GM12891 (cell line): ENCODE measurements around the gene IQGAP2.

ENCODE experiments used
- DNase-seq: peaks from one replicate; pipeline ENCODE4 v3.0.0; 2011; ENCODE audit warnings: low spot score; ENCODE audit not compliant: insufficient read length
- FAIRE-seq: peaks from 2 replicates; lab custom pipeline; 2011; peaks lifted over from hg19 to GRCh38; lab: Jason Lieb, UNC
- PAX5 ChIP-seq: IDR thresholded peaks from 2 replicates; pipeline ENCODE4 v1.6.1; 2011; ENCODE audit warnings: low read length, moderate library complexity, mild to moderate bottlenecking; ENCODE audit not compliant: insufficient read depth, severe bottlenecking
- POLR2A ChIP-seq: IDR thresholded peaks from 2 replicates; pipeline ENCODE4 v1.6.1; 2011; ENCODE audit warnings: low read depth, low read length, control low read depth
- POLR2AphosphoS5 ChIP-seq: IDR thresholded peaks from 2 replicates; pipeline ENCODE4 v1.6.1; 2011; ENCODE audit warnings: low read depth, low read length, control low read depth
- POU2F2 ChIP-seq: IDR thresholded peaks from 2 replicates; pipeline ENCODE4 v1.6.1; 2011; ENCODE audit warnings: low read depth, mild to moderate bottlenecking, control low read depth, low read length, moderate library complexity
- SPI1 ChIP-seq: IDR thresholded peaks from 2 replicates; pipeline ENCODE4 v1.6.1; 2011; ENCODE audit warnings: low read depth, low read length, control low read depth
- TAF1 ChIP-seq: IDR thresholded peaks from 2 replicates; pipeline ENCODE4 v1.6.1; 2011; ENCODE audit warnings: low read depth, low read length, control low read depth

The IQGAP2 gene

GRCh38 chr5:76755779-76756637 is 352.9 kb downstream of the IQGAP2 start:
- no peak for DNase-seq
- TF ChIP-seq POLR2A (no peak), POU2F2 (no peak), SPI1 (no peak), TAF1 (no peak)
- no peak for FAIRE-seq

- TF ChIP-seq POU2F2 (no peak), TAF1 (no peak), PAX5 (no peak), POLR2AphosphoS5 (no peak), SPI1 (no peak), POLR2A (no peak)
- DNase-seq (no peak), FAIRE-seq (no peak)
These were observed 354.0 kb downstream of the IQGAP2 start for GRCh38 chr5:76757049-76757448.
